GM21360 (cell line): ENCODE data around the gene FAM53B.

Experiments
- ATAC-seq: cut with Tn5 transposase; IDR thresholded peaks from one replicate; pipeline ENCODE4 v1.9.1; 2021; ENCODE audit warnings: mild to moderate bottlenecking, moderate library complexity; ENCODE audit not compliant: unreplicated experiment

FAM53B gene

GRCh38 chr10:124728830-124729661 is 15.1 kb downstream of the FAM53B start:
- no peak for ATAC-seq

GRCh38 chr10:124728071-124728829 is 15.9 kb downstream of the FAM53B start:
- no peak for ATAC-seq

- no peak for ATAC-seq
Observed at GRCh38 chr10:124727361-124727960, 16.7 kb downstream of the FAM53B start.

GRCh38 chr10:124725791-124726190 is 18.4 kb downstream of the FAM53B start:
- ATAC-seq, result no peak

- ATAC-seq, result no peak
Observed at GRCh38 chr10:124725171-124725631, 19.0 kb downstream of the FAM53B start.

- no peak for ATAC-seq
Observed at GRCh38 chr10:124724279-124725027, 19.7 kb downstream of the FAM53B start.

GRCh38 chr10:124723826-124724225 is 20.4 kb downstream of the FAM53B start:
- no peak for ATAC-seq

GRCh38 chr10:124722798-124723783 is 21.1 kb downstream of the FAM53B start:
- ATAC-seq, result peak; percentile 61

- no peak for ATAC-seq
Observed at GRCh38 chr10:124721330-124722045, 22.7 kb downstream of the FAM53B start.

- ATAC-seq, result peak; percentile 30
Observed at GRCh38 chr10:124719213-124719851, 24.8 kb downstream of the FAM53B start.

- ATAC-seq, result peak; percentile 59
Observed at GRCh38 chr10:124717911-124718741, 26.1 kb downstream of the FAM53B start.

- no peak for ATAC-seq
Observed at GRCh38 chr10:124717041-124717757, 27.0 kb downstream of the FAM53B start.

GRCh38 chr10:124716369-124716768 is 27.8 kb downstream of the FAM53B start:
- ATAC-seq, result no peak

- no peak for ATAC-seq
Observed at GRCh38 chr10:124715439-124715838, 28.7 kb downstream of the FAM53B start.

- no peak for ATAC-seq
Observed at GRCh38 chr10:124713679-124714255, 30.4 kb downstream of the FAM53B start.

GRCh38 chr10:124712704-124713407 is 31.3 kb downstream of the FAM53B start:
- no peak for ATAC-seq
